ENCODE data around the gene STXBP4. TPM values are rescaled to one million over a fixed set of nuclear protein-coding genes. Genes with fewer than 3 reads are reported as not detected.

STXBP4 gene
- total RNA-seq, 1 experiment from 2014 or later = 16.8 TPM

GRCh38 chr17:54937426-54937825 lies 31.1 kb upstream of the STXBP4 start:
- Mint-ChIP-seq H3K4me3 (ENCODE audit: unreplicated experiment) (no peak overlapping the region), H3K36me3 (ENCODE audit: insufficient read depth, unreplicated experiment) (peaks cover 17% of the 10 kb centered on the region), H3K27ac (ENCODE audit: unreplicated experiment) (no peak overlapping the region), H3K9me3 (ENCODE audit: unreplicated experiment) (no peaks in the 10 kb centered on the region), H3K27me3 (ENCODE audit: insufficient read depth, unreplicated experiment) (no peaks in the 10 kb centered on the region), H3K4me1 (ENCODE audit: low read depth, unreplicated experiment) (peaks cover 11% of the 10 kb centered on the region)
- ChIA-PET POLR2A (no interaction called here), CTCF (no interaction called here)
- Histone ChIP-seq H3K9me3 (no peaks in the 10 kb centered on the region), H3K4me1 (peaks cover 9% of the 10 kb centered on the region), H3K4me3 (ENCODE audit: low read depth, low read length) (no peak overlapping the region), H3K27me3 (replicated peaks; ENCODE audit: control insufficient read depth, insufficient read depth, low read length) (no peaks in the 10 kb centered on the region), H3K36me3 (ENCODE audit: control insufficient read depth, insufficient read depth, low read length) (no peaks in the 10 kb centered on the region; the same call in 1 of the 2 replicates)
- intact Hi-C loops (cut with micrococcal nuclease; ENCODE audit: unreplicated experiment) = no loop called here
- no TSS peak for BruUV-seq (replicated peaks)
- no peak for DNase-seq
- TF ChIP-seq, protein P1, sequence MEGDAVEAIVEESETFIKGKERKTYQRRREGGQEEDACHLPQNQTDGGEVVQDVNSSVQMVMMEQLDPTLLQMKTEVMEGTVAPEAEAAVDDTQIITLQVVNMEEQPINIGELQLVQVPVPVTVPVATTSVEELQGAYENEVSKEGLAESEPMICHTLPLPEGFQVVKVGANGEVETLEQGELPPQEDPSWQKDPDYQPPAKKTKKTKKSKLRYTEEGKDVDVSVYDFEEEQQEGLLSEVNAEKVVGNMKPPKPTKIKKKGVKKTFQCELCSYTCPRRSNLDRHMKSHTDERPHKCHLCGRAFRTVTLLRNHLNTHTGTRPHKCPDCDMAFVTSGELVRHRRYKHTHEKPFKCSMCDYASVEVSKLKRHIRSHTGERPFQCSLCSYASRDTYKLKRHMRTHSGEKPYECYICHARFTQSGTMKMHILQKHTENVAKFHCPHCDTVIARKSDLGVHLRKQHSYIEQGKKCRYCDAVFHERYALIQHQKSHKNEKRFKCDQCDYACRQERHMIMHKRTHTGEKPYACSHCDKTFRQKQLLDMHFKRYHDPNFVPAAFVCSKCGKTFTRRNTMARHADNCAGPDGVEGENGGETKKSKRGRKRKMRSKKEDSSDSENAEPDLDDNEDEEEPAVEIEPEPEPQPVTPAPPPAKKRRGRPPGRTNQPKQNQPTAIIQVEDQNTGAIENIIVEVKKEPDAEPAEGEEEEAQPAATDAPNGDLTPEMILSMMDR (IDR thresholded peaks at IDR 0.05; ENCODE audit: insufficient read depth in 1 of 2, low read depth in 1 of 2, low read length in 1 of 2, severe bottlenecking in 1 of 2, unreplicated experiment in 1 of 2) = no peak

DNA sequence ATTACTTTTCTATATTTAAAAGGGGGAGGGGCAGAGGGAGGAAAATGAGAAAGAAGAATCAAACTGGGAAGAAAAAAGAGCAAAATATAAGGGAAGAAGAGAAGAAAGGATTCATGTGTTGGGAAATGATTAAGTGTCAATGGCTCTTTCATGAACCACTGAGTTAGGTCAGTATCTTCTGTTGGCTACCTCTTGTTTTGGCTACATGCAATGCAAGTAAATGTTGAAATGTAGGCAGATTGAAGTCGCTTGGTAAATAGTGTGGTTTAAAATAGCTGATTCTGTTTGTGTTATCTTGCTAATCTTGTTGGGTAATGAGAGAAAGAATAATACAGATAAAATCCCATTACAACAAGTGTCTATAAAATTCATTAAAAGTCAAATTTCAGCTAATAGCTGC lies 27.3 kb upstream of the STXBP4 start:
- Mint-ChIP-seq H3K27ac (ENCODE audit: unreplicated experiment) (no peak overlapping the region), H3K4me3 (ENCODE audit: unreplicated experiment) (no peak overlapping the region), H3K9me3 (ENCODE audit: unreplicated experiment) (no peaks in the 10 kb centered on the region), H3K36me3 (ENCODE audit: insufficient read depth, unreplicated experiment) (peaks cover 6% of the 10 kb centered on the region), H3K27me3 (ENCODE audit: insufficient read depth, unreplicated experiment) (no peaks in the 10 kb centered on the region), H3K4me1 (ENCODE audit: low read depth, unreplicated experiment) (no peaks in the 10 kb centered on the region)
- CTCF ChIA-PET = no interaction called here
- intact Hi-C loops (cut with micrococcal nuclease; ENCODE audit: unreplicated experiment) = no loop called here
- H3K36me3 ChIP-seq (ENCODE audit: control insufficient read depth, insufficient read depth, low read length) = no peaks in the 10 kb centered on the region
- DNase-seq = no peak
- no peak overlapping the region for H3K4me3 ChIP-seq (ENCODE audit: low read depth, low read length)
- no peaks in the 10 kb centered on the region for H3K27me3 ChIP-seq (replicated peaks; ENCODE audit: control insufficient read depth, insufficient read depth, low read length)
- POLR2A ChIA-PET = no interaction called here
- TF ChIP-seq, protein P1 (IDR thresholded peaks at IDR 0.05; ENCODE audit: insufficient read depth in 1 of 2, low read depth in 1 of 2, low read length in 1 of 2, severe bottlenecking in 1 of 2, unreplicated experiment in 1 of 2) = no peak
- H3K4me1 ChIP-seq = no peaks in the 10 kb centered on the region
- BruUV-seq (replicated peaks) = no TSS peak
- H3K9me3 ChIP-seq = no peaks in the 10 kb centered on the region

- POLR2A ChIA-PET = no interaction called here
- intact Hi-C loops (cut with micrococcal nuclease; ENCODE audit: unreplicated experiment) = no loop called here
- Mint-ChIP-seq H3K36me3 (ENCODE audit: insufficient read depth, unreplicated experiment) (peaks cover 7% of the 10 kb centered on the region), H3K9me3 (ENCODE audit: unreplicated experiment) (no peaks in the 10 kb centered on the region), H3K4me1 (ENCODE audit: low read depth, unreplicated experiment) (peaks cover 11% of the 10 kb centered on the region), H3K27ac (ENCODE audit: unreplicated experiment) (no peak overlapping the region), H3K27me3 (ENCODE audit: insufficient read depth, unreplicated experiment) (no peaks in the 10 kb centered on the region), H3K4me3 (ENCODE audit: unreplicated experiment) (no peak overlapping the region)
- Histone ChIP-seq H3K9me3 (no peaks in the 10 kb centered on the region), H3K4me1 (no peaks in the 10 kb centered on the region), H3K36me3 (ENCODE audit: control insufficient read depth, insufficient read depth, low read length) (peaks cover 1% of the 10 kb centered on the region; the same call in 1 of the 2 replicates), H3K4me3 (ENCODE audit: low read depth, low read length) (no peak overlapping the region), H3K27me3 (replicated peaks; ENCODE audit: control insufficient read depth, insufficient read depth, low read length) (no peaks in the 10 kb centered on the region)
- TF ChIP-seq, protein P1 (IDR thresholded peaks at IDR 0.05; ENCODE audit: insufficient read depth in 1 of 2, low read depth in 1 of 2, low read length in 1 of 2, severe bottlenecking in 1 of 2, unreplicated experiment in 1 of 2) = no peak
- no TSS peak for BruUV-seq (replicated peaks)
- CTCF ChIA-PET = no interaction called here
- no peak for DNase-seq
These were observed 23.8 kb upstream of the STXBP4 start for GRCh38 chr17:54944796-54945195.

Data from Caco-2 (cell line).